Activated naive CD4-positive, alpha-beta T cell treated with anti-CD3 and anti-CD28 coated beads, Interleukin-2, amount 10 ng/mL, durations not matched to agents 7 days and 5 days (primary cell): ENCODE data around the gene HGD.
"Not testable (repeated sequence)": the region's sequence is repeated elsewhere in the genome, so short reads cannot be mapped to it uniquely, and the experiment has no call there.

Experiments
- CTCF ChIA-PET: fragments of 350-600 bp; sonication (Branson Sonifier 250); formaldehyde crosslinking; loops from one replicate; lab custom pipeline; 2021; ENCODE audit warnings: antibody characterized with exemption; lab: Charles Lee
- DNase-seq: peaks from one replicate; pipeline ENCODE4 v3.0.0-alpha.2; 2020
- H3K27ac Mint-ChIP-seq: one replicate; pipeline ENCODE4 v1.8.0; 2021; ENCODE audit warnings: mild to moderate bottlenecking, moderate library complexity, mixed read lengths
- H3K27me3 Mint-ChIP-seq: one replicate; pipeline ENCODE4 v1.8.0; 2021; ENCODE audit warnings: mild to moderate bottlenecking, mixed read lengths
- H3K36me3 Mint-ChIP-seq: one replicate; pipeline ENCODE4 v1.8.0; 2021; ENCODE audit warnings: mixed read lengths
- H3K4me1 Mint-ChIP-seq: one replicate; pipeline ENCODE4 v1.8.0; 2021; ENCODE audit warnings: mixed read lengths
- H3K4me3 Mint-ChIP-seq: one replicate; pipeline ENCODE4 v1.8.0; 2021; ENCODE audit warnings: mild to moderate bottlenecking, moderate library complexity, mixed read lengths
- H3K9me3 Mint-ChIP-seq: one replicate; pipeline ENCODE4 v1.8.0; 2021; ENCODE audit warnings: mixed read lengths

Gene HGD

GRCh38 chr3:120682095-120682681 lies at the start of gene HGD:
Gene HGD, minus strand, starts transcription at chr3:120682239. Its CDS starts 128 bp downstream, at chr3:120682111.
- no peak for DNase-seq
- Mint-ChIP-seq H3K4me1 (peaks cover 7% of the 10 kb centered on the region), H3K4me3 (no peak within 1 kb of the TSS), H3K27ac (no peak within 1 kb of the TSS), H3K9me3 (peaks cover 5% of the 10 kb centered on the region), H3K27me3 (peaks cover 4% of the 10 kb centered on the region), H3K36me3 (peaks cover 3% of the 10 kb centered on the region)
- CTCF ChIA-PET, result no interaction called here

DNA sequence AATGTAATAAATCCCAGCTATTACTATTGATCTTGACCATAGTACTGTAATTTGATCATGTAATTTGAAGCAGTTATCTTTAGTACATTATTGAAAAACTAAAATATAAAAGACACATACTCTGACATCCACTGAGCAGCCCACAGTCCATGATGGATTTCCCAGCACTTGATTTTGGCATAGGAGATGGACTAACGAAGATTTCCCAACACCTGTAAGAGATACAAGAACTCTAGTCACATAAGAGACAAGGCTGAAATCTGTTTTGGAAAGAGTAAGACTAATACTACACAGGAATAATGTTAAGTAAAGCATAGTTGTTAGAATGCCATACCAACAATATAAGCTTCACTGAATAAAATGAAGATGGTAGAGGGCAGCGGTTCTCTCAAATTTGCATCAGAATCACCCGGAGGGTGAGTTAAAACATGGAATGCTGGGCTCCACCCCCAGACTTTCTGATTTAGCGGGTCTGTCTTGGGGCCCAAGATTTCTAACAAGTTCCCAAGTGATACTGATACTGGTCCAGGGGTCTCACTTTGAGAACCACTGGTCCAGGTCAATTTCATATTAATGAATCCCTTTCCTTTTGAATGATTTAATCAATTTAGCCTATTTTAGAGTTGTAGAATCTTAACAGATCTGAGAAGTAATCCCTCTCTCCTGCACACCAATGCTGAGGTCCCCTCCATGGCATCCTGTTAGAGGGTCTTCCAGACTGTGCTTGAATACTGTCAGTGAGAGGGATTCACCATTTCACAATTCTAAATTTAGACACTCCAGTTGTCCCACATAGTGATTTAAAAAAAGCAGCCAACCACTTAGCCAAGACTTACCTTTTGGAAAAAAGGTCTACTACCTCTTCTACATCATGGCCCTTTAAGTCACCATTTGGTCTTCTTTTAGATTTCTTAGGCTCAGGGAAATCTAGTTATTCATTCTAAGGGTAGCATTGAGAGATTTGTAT lies 48.8 kb upstream of the HGD start:
- H3K27me3 Mint-ChIP-seq, result no peaks in the 10 kb centered on the region
- DNase-seq, result no peak
- CTCF ChIA-PET, result no interaction called here
- no peaks in the 10 kb centered on the region for H3K4me1 Mint-ChIP-seq
- no peak overlapping the region for H3K27ac Mint-ChIP-seq
- H3K9me3 Mint-ChIP-seq, result peaks cover 17% of the 10 kb centered on the region
- H3K4me3 Mint-ChIP-seq, result no peak overlapping the region
- H3K36me3 Mint-ChIP-seq, result peaks cover 21% of the 10 kb centered on the region

- Mint-ChIP-seq H3K36me3 (peaks cover 33% of the 10 kb centered on the region), H3K9me3 (peaks cover 3% of the 10 kb centered on the region), H3K4me3 (no peak overlapping the region), H3K4me1 (no peaks in the 10 kb centered on the region), H3K27ac (no peak overlapping the region), H3K27me3 (no peaks in the 10 kb centered on the region)
- CTCF ChIA-PET, result no interaction called here
- DNase-seq, result no peak
Measured at GRCh38 chr3:120726791-120727190, 44.8 kb upstream of the HGD start.

DNA sequence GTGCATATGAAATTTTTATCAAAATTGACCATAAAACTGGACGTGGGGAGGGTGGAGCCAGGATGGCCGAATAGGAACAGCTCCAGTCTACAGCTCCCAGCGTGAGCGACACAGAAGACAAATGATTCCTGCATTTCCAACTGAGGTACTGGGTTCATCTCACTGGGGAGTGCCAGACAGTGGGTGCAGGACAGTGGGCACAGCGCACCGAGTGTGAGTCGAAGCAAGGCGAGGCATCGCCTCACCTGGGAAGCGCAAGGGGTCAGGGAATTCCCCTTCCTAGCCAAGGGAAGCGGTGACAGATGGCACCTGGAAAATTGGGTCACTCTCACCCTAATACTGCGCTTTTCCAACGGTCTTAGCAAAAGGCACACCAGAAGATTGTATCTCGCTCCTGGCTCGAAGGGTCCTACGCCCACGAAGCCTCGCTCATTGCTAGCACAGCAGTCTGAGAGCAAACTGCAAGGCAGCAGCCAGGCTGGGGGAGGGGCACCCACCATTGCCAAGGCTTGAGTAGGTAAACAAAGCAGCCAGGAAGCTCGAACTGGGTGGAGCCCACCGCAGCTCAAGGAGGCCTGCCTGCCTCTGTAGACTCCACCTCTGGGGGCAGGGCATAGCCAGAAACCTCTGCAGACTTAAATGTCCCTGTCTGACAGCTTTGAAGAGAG lies 37.3 kb upstream of the HGD start:
- H3K27me3 Mint-ChIP-seq, CTCF ChIA-PET: not testable (repeated sequence)
- H3K4me3 Mint-ChIP-seq, result peak overlapping the region; percentile 66
- H3K4me1 Mint-ChIP-seq, result peaks cover 31% of the 10 kb centered on the region
- H3K9me3 Mint-ChIP-seq, result peaks cover 18% of the 10 kb centered on the region
- H3K36me3 Mint-ChIP-seq, result peaks cover 42% of the 10 kb centered on the region
- DNase-seq, result peak; percentile 91
- peak overlapping the region; percentile 94 for H3K27ac Mint-ChIP-seq

GRCh38 chr3:120713262-120713661 lies 31.2 kb upstream of the HGD start:
- H3K4me1 Mint-ChIP-seq, result peaks cover 6% of the 10 kb centered on the region
- H3K9me3 Mint-ChIP-seq, result peaks cover 2% of the 10 kb centered on the region
- no peaks in the 10 kb centered on the region for H3K27me3 Mint-ChIP-seq
- peaks cover 11% of the 10 kb centered on the region for H3K36me3 Mint-ChIP-seq
- H3K4me3 Mint-ChIP-seq, result no peak overlapping the region
- DNase-seq, result no peak
- CTCF ChIA-PET, result no interaction called here
- H3K27ac Mint-ChIP-seq, result no peak overlapping the region

GRCh38 chr3:120710369-120710768 lies 28.3 kb upstream of the HGD start:
- H3K36me3 Mint-ChIP-seq, result peaks cover 10% of the 10 kb centered on the region
- no peak overlapping the region for H3K4me3 Mint-ChIP-seq
- H3K4me1 Mint-ChIP-seq, result no peaks in the 10 kb centered on the region
- H3K27ac Mint-ChIP-seq, result no peak overlapping the region
- H3K27me3 Mint-ChIP-seq, result no peaks in the 10 kb centered on the region
- no peaks in the 10 kb centered on the region for H3K9me3 Mint-ChIP-seq
- no peak for DNase-seq
- CTCF ChIA-PET, result no interaction called here

DNA sequence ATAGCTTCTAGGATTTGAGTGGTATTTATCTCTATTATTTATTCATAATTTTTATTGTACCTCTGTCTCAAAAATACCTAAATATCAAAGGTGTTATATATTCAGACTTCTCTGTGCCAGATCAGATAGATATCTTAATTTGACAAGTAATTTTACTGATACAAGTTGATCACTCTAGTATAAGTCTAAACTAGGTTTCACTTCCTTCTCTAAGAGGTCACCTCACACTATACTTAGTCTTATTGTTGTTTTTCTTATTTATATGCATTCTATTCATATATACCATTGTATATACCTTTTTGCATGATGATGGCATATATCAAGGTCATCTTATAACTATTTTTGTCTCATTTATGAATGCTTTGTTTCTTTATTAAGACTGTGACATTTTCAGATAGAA lies 26.4 kb upstream of the HGD start:
- DNase-seq, result no peak
- no peaks in the 10 kb centered on the region for H3K4me1 Mint-ChIP-seq
- H3K4me3 Mint-ChIP-seq, result no peak overlapping the region
- no peaks in the 10 kb centered on the region for H3K27me3 Mint-ChIP-seq
- peaks cover 1% of the 10 kb centered on the region for H3K9me3 Mint-ChIP-seq
- no peak overlapping the region for H3K27ac Mint-ChIP-seq
- peaks cover 23% of the 10 kb centered on the region for H3K36me3 Mint-ChIP-seq
- CTCF ChIA-PET, result no interaction called here

- H3K27ac Mint-ChIP-seq, result no peak overlapping the region
- H3K27me3 Mint-ChIP-seq, result no peaks in the 10 kb centered on the region
- no peaks in the 10 kb centered on the region for H3K4me1 Mint-ChIP-seq
- peaks cover 32% of the 10 kb centered on the region for H3K36me3 Mint-ChIP-seq
- H3K9me3 Mint-ChIP-seq, result peaks cover 6% of the 10 kb centered on the region
- no peak for DNase-seq
- CTCF ChIA-PET, result no interaction called here
- H3K4me3 Mint-ChIP-seq, result no peak overlapping the region
Measured at GRCh38 chr3:120706950-120707349, 24.9 kb upstream of the HGD start.

DNA sequence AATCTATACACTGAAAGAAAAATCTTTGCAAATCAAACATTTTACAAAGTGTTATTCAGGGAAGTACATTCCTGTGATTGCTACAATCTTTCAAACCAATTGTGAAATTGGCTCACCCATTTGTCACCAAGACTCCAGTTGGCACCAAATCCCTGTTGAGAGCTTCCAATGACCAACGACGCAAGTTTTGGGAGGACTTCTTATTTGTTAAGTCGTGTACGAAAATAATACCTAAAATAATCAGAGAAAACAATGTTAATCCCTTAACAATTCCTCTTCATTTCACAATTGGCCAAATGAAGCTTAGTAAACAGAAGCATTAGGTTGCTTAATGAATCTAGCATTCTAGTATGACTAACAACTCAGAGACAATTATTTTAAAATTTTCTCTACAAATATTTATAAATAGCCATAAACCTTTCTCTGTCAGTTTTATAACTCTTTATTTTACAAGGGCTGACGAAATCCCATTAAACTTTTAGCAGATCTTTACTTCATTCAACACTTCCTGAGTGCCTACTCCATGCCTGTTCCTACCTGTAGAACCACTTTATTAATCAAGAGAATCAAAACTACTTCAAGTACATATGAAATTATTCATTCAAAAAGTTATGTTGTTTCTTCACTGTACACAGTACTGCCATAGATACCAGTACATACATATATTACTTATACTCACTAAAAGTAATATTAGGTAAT lies 24.0 kb upstream of the HGD start:
- peaks cover 33% of the 10 kb centered on the region for H3K36me3 Mint-ChIP-seq
- DNase-seq, result no peak
- peaks cover 6% of the 10 kb centered on the region for H3K9me3 Mint-ChIP-seq
- no peak overlapping the region for H3K27ac Mint-ChIP-seq
- CTCF ChIA-PET, result no interaction called here
- H3K4me3 Mint-ChIP-seq, result no peak overlapping the region
- H3K4me1 Mint-ChIP-seq, result no peaks in the 10 kb centered on the region
- H3K27me3 Mint-ChIP-seq, result no peaks in the 10 kb centered on the region

DNA sequence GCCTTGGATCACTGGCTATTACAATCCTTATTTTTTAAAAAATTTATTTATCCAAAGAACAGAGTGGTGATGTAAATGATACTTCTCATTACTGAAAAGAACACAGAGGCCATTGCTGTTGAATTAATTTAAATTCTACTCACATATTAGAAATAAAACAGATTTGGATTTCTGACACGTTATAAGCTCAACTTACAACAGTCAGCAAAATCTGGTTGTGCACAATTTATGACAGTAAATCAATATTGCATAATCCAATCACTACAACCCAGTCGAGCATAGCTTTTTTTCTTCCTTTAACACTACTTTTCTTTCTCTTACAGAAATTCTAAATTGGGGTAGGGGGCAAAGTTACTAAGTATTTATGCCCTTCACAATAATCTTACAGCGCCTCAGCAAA lies 17.3 kb upstream of the HGD start:
- H3K36me3 Mint-ChIP-seq, result peaks cover 26% of the 10 kb centered on the region
- CTCF ChIA-PET, result no interaction called here
- H3K4me1 Mint-ChIP-seq, result no peaks in the 10 kb centered on the region
- no peak for DNase-seq
- no peaks in the 10 kb centered on the region for H3K27me3 Mint-ChIP-seq
- H3K27ac Mint-ChIP-seq, result no peak overlapping the region
- H3K4me3 Mint-ChIP-seq, result no peak overlapping the region
- peaks cover 6% of the 10 kb centered on the region for H3K9me3 Mint-ChIP-seq

DNA sequence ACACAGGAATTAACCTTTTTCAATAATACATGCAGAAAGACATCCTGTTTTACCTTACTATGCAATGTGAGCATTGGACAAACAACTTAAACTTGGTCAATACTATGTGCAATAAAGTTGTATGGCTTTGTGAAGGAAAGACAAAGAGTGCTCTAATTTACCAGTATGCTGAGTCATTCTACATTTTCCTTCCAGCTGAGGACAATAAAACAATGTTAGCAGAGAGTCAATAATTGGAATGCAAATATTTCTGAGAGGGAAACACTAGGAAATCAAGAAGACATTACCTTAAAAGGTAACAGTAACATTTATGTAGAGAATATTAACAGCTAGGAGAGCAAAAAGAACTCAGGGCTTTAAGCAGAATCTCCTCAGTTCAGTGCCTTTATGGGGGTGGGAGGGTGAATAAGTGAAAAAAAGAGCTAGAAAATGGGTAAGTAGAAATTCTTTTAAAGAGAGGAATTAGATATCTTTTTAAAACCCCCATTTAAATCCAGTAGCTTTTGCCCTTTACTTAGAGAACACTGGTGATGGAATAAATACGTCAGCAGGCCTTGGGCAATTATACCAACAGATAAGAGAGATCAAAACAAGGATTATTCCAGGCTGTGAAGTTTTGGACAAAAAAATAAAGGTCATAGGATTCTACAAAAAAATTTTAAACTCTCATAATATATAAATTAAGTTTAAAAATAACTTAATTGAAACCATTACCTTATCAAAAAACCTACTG lies 11.6 kb upstream of the HGD start:
- H3K36me3 Mint-ChIP-seq, result peaks cover 18% of the 10 kb centered on the region

DNA sequence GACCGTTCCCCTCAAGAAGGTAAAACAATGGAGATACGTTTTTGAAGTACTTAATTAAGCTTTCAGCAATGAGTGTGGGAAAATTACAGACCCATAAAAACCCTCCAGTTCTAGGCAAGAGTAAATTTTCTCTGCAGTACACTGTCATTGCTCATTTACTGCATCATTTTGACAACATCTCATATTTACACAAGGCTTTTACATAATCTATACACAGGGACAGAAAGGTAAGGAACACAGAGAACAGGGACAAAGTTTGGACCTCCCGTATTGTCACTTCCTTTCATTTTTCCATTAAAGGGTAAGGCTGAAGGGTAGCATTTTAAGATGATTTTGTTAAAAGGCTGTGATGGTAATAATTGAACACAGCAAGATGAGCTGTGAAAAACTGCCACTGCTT lies 7.4 kb upstream of the HGD start:
- DNase-seq, result no peak
- peaks cover 15% of the 10 kb centered on the region for H3K36me3 Mint-ChIP-seq
- no peaks in the 10 kb centered on the region for H3K27me3 Mint-ChIP-seq
- CTCF ChIA-PET, result no interaction called here
- H3K4me3 Mint-ChIP-seq, result no peak overlapping the region
- H3K4me1 Mint-ChIP-seq, result no peaks in the 10 kb centered on the region
- no peaks in the 10 kb centered on the region for H3K9me3 Mint-ChIP-seq
- no peak overlapping the region for H3K27ac Mint-ChIP-seq

More for the DNA sequence above, 11.6 kb upstream of the HGD start:
- H3K27ac Mint-ChIP-seq, result no peak overlapping the region
- H3K27me3 Mint-ChIP-seq, result no peaks in the 10 kb centered on the region
- H3K4me3 Mint-ChIP-seq, result no peak overlapping the region
- H3K4me1 Mint-ChIP-seq, result no peaks in the 10 kb centered on the region
- DNase-seq, result no peak
- no peaks in the 10 kb centered on the region for H3K9me3 Mint-ChIP-seq
- CTCF ChIA-PET, result no interaction called here

DNA sequence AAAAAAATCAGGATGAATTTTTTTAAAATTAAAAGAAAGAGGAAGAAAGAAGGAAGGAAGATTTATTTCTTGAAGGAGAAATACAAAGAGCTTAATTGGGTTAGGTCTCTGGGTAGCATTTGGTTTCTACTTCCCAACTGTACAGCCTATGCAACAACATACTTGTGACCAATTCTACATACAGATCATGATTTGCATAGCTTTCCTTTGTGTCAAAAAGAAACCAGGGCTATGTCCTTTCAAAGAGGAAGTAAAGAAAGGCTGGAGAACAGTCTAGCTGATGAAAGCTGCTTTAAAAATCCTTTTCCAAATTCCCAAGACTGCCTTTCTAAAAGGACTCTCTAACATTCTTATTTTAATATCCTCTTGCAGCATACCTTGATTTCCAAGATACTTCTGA lies 6.1 kb upstream of the HGD start:
- CTCF ChIA-PET, result no interaction called here
- H3K27me3 Mint-ChIP-seq, result no peaks in the 10 kb centered on the region
- no peaks in the 10 kb centered on the region for H3K9me3 Mint-ChIP-seq
- peaks cover 13% of the 10 kb centered on the region for H3K36me3 Mint-ChIP-seq
- H3K27ac Mint-ChIP-seq, result no peak overlapping the region
- no peak overlapping the region for H3K4me3 Mint-ChIP-seq
- H3K4me1 Mint-ChIP-seq, result no peaks in the 10 kb centered on the region
- DNase-seq, result no peak

- CTCF ChIA-PET, result no interaction called here
- peaks cover 4% of the 10 kb centered on the region for H3K27me3 Mint-ChIP-seq
- no peak overlapping the region for H3K4me3 Mint-ChIP-seq
- H3K9me3 Mint-ChIP-seq, result no peaks in the 10 kb centered on the region
- peaks cover 11% of the 10 kb centered on the region for H3K36me3 Mint-ChIP-seq
- no peak for DNase-seq
- H3K27ac Mint-ChIP-seq, result no peak overlapping the region
- H3K4me1 Mint-ChIP-seq, result no peaks in the 10 kb centered on the region
Measured at GRCh38 chr3:120685411-120685810, 3.4 kb upstream of the HGD start.
